AG09309 (cell line): ENCODE measurements around the gene PTH1R.

Experiments used
- DNase-seq: peaks from one replicate; pipeline ENCODE4 v3.0.0-alpha.2; 2010; ENCODE audit warnings: low read depth
- H3K4me3 ChIP-seq: 2 replicates; pipeline ENCODE4 v1.5.1; 2011; ENCODE audit warnings: mild to moderate bottlenecking, low read depth, low read length, moderate library complexity; ENCODE audit not compliant: control insufficient read depth
- TF ChIP-seq, protein P1 (sequence below): IDR thresholded peaks from 2 replicates; pipeline ENCODE4 v1.5.1; 2011; ENCODE audit warnings: mild to moderate bottlenecking, low read depth, low read length, inconsistent platforms; ENCODE audit not compliant: insufficient read depth, control insufficient read depth; ENCODE audit errors: missing control alignments

PTH1R gene

DNA sequence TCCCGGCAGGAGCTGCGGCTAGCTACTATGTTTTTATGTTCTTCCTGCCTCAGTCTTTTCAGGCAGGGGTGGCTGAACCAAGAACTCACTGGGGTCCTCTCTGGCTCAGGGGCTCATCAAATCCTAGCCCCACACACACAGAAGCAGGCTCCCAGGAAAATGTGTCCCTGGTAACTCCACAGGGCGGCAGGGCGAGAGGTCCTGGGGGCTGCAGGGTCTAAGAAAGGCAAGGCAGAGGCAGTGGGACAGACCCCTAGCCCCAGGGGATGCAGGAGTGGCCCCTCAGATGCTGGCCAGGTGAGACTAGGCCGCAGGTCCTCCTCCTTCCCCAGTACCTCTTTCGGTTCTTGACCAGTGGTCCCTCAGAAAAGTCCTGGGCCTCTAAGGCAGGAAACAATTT is 48.9 kb downstream of the PTH1R start:
- no peak overlapping the region for H3K4me3 ChIP-seq
- no peak for DNase-seq
- TF ChIP-seq, protein P1, sequence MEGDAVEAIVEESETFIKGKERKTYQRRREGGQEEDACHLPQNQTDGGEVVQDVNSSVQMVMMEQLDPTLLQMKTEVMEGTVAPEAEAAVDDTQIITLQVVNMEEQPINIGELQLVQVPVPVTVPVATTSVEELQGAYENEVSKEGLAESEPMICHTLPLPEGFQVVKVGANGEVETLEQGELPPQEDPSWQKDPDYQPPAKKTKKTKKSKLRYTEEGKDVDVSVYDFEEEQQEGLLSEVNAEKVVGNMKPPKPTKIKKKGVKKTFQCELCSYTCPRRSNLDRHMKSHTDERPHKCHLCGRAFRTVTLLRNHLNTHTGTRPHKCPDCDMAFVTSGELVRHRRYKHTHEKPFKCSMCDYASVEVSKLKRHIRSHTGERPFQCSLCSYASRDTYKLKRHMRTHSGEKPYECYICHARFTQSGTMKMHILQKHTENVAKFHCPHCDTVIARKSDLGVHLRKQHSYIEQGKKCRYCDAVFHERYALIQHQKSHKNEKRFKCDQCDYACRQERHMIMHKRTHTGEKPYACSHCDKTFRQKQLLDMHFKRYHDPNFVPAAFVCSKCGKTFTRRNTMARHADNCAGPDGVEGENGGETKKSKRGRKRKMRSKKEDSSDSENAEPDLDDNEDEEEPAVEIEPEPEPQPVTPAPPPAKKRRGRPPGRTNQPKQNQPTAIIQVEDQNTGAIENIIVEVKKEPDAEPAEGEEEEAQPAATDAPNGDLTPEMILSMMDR: no peak

DNA sequence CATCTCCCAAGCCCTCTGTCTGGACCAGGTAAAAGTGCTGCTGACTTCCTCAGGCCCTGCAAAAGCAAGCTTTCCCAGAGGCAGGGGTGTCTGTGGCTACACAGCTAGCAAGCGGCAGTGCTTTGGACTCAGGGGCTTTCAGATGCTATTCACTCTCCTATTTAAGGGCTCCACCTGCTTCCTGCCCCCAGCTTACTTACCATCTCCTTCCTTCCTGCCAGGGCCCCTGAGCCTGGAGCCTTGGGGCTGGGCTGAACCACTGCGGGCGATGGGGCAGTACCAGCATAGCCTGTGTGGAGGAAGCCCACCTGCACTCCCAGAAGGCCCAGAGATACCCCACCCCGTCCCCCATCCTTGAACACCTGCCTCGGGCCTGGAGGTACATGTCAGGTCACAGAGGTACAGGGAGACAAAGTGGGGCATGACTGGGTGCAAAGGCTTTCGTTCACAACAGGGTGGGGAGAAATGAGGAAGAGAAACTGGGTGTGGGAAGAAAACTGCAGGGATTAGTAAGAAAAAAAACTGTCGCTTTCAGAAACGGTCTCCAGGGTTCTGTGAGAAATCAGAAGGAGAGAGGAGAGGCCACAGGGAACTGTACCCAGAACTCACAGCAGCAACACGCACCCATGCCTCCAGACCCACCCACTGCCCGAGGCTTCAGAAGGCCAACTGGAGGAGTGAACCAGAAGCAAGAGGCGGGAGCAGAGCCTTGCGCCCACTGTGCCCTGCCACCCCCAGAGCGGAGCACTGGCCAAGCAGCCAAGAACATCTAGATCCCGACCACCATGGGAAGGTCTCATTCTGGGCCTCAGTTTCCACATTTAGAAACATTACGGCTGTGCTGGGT is 49.6 kb downstream of the PTH1R start:
- DNase-seq: no peak
- TF ChIP-seq, protein P1: no peak
- H3K4me3 ChIP-seq: no peak overlapping the region

DNA sequence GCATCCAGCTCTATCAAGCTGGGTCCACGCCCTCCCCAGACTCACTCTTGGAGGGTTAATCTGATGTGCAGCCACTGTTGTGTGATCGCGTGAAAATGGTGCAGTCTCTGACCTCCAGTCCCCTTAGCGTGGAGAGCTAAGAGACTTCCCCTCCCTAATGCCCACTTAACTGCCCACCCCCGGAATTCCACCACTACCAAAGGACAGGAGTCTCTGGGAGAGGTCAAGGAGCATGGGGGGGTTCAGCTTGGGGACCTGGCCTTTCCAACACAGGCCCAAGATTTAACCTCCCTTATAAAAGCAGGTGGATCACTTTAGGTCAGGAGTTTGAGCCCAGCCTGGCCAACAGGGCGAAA is 50.2 kb downstream of the PTH1R start:
- no peak overlapping the region for H3K4me3 ChIP-seq
- DNase-seq: no peak
- TF ChIP-seq, protein P1: no peak

DNA sequence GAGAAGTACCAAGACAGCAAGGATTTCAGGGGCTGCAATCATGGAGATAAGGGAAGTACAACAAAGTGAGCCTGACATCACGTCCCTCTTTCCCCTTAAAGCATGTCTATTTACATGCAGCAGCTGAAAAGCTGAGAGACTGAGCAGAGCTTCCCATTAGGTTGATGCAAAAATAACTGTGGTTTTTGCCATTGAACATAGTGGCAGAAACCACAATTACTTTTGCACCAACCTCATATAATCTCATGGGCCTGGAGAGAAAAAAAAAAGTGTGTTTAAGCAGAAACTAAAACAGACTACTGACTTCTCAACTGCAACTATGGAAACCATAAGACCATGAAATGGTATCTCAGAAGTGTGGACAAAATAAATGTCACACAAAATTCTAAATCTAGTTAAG is 50.8 kb downstream of the PTH1R start:
- TF ChIP-seq, protein P1: no peak
- no peak overlapping the region for H3K4me3 ChIP-seq
- no peak for DNase-seq

DNA sequence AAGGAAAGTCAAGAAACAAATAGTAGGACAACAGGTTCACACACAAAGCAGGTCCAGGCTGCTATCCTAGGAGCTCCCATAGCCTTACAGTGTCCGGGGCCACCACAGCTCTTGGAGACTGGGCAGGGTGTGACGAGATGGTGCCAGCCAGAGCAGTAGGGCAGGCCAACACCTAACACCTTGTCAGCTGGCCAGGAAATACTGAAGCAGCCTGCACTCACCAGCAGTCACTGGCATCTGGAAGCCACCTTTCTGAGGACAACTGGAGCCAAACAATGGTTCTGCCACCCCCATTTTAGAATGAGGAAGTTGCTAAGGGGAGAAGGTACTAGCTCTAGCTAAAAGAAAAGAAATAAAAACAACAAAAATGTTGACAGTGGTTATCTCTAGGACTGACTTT is 51.8 kb downstream of the PTH1R start:
- TF ChIP-seq, protein P1: no peak
- no peak for DNase-seq
- H3K4me3 ChIP-seq: no peak overlapping the region

DNA sequence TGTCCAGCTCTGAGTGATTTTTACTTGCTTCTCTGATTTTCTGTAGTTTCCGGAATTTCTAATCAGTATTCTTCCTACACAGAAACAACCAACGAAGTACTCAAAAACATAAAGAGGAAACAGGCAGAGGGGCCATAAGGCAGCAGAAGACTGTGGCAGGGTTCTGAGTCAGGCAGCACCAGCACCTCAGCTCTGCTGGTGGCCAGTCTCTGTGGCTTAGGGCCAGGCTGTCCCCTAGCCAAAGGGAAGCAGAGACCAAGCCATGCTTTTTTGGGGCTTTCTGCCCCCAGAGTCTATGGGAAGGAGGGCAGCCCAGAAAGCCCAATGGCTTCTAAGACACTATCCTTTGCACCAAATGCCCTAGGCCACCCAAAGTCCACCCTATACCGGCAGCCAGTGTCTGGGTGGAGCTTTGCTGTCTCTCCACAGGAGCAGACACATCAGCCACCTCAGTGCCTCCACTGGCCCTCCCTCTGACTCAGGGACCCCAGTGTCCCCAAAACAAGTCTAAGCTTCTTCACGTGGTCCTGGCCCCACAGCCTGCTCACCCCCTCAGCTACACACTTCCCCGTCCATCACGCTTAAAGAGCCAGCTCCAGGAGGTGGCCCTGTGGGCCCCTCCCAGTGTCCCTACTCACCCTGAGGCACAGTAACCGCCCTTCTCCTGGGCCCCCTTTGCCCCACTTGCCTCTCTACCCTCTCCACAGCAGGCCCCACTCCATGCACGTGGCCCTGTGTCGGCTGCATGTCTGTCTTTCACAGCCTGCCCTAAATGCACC is 52.8 kb downstream of the PTH1R start:
- TF ChIP-seq, protein P1: no peak
- DNase-seq: no peak
- H3K4me3 ChIP-seq: no peak overlapping the region
